NCI-H82 treated with DMSO at 0.1 percent for 48 hours (cell line): ENCODE measurements around the gene APAF1.
A peak's percentile ranks its signal among the peaks of the same experiment; 100 is the strongest.
"Not testable (repeated sequence)": the region's sequence is repeated elsewhere in the genome, so short reads cannot be mapped to it uniquely, and the experiment has no call there.

ENCODE experiments used
- DNase-seq: peaks from one replicate; lab custom pipeline; 2025; ENCODE audit not compliant: unreplicated experiment; lab: John Stamatoyannopoulos, UW

APAF1 gene

GRCh38 chr12:98644712-98645571 lies at the start of gene APAF1, which contains the start of gene IKBIP:
Gene APAF1, plus strand, starts transcription at chr12:98645290. Its CDS starts 3,070 bp downstream, at chr12:98648360.
Gene IKBIP, minus strand, starts transcription at chr12:98644788. Its CDS starts 87 bp downstream, at chr12:98644701.
- peak; percentile 89 for DNase-seq

DNA sequence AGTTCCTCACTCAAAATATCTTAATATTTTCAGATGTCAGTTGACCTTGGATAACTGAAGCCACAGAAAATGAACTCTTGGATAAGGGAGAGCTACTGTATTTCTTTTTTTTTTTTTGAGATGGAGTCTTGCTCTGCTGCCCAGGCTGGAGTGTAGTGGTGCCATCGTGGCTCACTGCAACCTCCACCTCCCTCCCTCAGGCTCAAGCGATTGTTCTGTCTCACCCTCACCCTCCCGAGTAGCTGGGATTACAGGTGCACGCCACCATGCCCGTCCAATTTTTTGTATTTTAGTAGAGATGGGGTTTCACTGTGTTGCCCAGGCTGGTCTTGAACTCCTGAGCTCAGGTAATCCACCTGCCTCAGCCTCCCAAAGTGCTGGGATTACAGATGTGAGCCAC lies 47.8 kb upstream of the APAF1 start:
- DNase-seq, result not testable (repeated sequence)

DNA sequence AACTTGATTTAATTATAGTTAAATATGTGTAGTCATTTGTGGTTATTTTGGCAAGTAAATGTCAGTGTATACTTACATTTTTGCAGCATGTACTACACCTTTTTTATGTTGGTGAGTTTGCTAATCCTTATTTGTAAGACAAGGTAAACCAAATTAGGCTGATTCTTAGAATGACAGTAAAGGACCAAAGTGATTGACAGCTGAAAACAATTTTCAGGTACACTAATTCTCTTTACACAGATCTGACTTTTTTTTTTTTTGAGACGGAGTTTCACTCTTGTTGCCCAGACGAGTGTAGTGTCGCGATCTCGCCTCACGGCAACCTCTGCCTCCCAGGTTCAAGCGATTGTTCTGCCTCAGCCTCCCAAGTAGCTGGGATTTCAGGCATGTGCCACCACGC lies 43.2 kb upstream of the APAF1 start:
- no peak for DNase-seq

DNA sequence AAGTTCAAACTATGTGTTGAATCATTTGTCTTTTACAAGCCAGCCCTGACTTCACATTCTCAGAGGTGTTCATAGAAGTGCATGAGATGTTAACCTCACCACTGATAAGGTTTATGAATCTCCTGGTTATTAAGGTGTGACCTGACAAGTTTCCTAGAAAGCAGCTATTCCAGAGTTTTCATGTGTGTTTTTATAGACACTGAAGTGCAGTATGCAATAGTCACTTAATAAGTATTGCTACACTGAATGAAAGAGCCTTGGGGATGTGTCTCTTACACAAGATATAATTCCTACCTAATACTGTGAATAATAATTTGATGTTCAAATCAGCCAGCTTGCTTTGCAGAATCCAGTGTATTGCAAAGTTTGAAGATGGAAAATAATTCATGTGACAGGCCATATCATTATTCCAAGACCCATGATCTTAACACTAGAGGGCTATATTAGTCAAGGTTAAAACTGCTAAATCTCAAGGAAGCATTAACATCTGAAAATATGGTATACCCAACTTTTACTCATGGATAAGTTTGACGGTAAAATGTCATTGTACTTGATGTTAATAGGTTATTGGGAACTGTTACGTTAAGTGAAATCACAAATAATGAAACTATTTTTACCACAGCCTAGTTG lies 38.6 kb upstream of the APAF1 start:
- no peak for DNase-seq

DNA sequence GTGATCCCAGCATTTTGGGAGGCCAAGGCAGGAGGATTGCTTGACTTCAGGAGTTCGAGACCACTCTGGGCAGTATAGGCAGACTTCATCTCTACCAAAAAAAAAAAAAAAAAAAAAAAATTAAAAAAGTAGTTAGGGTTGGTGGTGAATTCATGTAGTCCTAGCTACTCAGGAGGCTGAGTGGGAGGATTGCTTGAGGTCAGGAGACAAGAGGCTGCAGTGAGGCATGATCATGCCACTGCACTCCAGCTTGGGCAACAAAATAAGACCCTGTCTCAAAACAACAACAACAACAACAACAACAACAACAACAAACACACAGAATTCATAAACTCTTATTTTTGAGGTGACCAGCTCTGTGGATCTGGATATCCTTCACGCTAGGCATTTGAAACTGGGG lies 34.5 kb upstream of the APAF1 start:
- DNase-seq, result no peak

GRCh38 chr12:98612696-98613334 lies 32.3 kb upstream of the APAF1 start:
- no peak for DNase-seq

DNA sequence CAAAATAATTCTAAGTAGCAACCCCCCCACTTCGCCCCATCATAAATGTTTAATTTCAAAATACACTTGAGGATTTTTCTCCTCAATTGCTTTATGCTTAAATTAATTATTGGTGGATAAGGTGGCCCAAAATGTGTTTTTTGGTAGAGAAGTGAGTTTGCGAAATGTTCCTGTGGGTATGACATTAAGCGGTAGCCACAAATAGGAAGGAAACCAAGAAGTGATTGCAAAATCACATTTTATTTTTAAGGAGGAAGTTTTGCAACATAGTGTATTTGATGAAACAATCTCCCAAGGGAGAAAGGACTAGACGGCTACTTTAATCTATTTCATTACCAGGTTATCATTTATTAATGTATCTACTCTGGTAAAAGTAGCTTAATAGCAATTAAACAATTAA lies 26.1 kb upstream of the APAF1 start:
- no peak for DNase-seq

- DNase-seq, result no peak
Observed at GRCh38 chr12:98635657-98636323, 9.3 kb upstream of the APAF1 start.

GRCh38 chr12:98637068-98637467 lies 8.0 kb upstream of the APAF1 start:
- no peak for DNase-seq

DNA sequence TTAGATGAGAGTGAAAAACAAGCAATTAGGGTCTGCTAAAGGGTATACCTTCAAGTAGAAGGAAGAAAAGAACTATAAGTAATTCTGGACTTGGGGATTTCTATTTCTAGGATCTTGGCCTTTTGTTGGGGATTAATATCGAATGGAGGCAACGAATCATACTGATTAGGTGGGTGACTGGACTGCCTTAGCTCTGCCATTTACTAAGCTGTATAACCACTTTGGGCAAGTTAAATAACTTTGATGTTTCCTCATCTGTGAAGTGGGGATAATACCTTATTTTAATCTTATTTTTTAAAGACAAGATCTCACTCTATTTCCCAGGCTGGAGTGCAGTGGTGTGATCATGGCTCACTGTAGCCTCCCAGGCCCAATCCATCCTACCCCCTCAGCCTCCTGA lies 7.1 kb upstream of the APAF1 start:
- no peak for DNase-seq

DNA sequence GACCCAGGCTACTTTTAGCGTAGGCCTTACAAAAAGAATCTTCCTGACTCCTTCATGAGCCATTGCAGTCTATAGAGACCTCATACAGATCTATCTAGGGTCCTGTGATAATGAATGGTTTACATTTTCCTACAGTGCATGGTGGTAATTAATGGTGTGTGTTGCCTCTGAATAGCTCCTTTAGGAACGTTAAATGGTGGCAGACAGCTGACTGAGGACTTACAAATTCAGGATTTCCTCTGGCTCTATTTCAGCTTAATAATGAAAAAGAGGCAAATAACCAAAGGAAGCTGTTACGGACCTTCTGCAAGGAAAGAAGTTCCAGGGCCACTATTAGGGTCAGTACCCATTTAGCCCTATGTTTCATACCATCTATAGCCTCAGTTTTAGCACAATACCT lies 5.6 kb upstream of the APAF1 start:
- DNase-seq, result no peak

DNA sequence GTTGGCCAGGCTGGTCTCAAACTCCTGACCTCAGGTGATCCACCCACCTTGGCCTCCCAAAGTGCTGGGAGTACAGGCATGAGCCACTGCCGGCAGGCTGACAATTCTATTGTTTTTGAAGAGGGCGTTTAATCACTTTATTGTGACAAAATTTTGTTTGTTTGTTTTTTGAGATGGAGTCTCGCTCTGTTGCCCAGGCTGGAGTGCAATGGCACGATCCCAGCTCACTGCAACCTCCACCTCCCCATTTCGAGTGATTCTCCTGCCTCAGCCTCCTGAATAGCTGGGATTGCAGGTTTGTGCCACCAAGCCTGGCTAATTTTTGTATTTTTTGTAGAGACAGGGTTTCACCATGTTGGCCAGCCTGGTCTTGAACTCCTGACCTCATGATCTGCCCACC lies 2.3 kb upstream of the APAF1 start:
- DNase-seq, result not testable (repeated sequence)

GRCh38 chr12:98644433-98644711 lies 718 bp upstream of the APAF1 start:
- DNase-seq, result peak; percentile 73

- no peak for DNase-seq
Observed at GRCh38 chr12:98645572-98646067, 530 bp downstream of the APAF1 start.

DNA sequence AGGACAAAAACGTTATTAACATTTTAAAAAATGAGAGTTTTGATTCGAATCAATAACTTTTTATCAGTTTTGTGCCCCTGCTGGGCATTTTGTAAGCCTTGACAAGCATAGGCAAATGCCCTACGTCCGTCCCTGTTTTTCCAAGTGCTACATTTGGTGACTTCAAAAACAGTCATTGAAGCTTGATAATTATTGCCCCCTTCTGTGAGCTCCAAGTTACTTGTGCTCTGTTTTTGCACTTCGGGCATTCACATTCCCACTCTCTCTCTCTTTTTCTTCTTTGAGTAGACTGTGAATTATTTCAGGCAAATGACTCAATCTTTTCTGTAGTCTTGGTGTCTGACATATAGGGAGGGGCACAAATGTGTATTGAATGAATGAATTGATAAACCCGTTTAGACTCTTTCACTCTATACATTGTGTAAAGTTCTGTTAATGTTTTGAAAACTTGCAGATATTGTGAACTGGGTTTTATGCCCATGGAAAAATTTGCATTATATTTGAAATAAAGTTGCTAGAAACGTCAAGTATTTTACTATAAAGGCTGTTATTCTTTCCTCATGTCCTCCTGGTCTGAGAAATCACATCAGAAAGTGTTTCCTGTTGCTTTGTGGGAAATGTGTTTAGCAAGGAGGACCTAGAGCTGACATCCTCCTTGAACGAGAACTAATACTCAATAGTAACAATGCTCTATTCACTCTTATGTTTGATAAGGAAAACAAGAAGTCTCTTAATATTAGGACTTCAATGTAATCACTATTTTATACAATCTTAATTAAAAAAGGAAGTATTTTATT lies 1.4 kb downstream of the APAF1 start:
- DNase-seq, result no peak

GRCh38 chr12:98651328-98651727 lies 6.2 kb downstream of the APAF1 start:
- no peak for DNase-seq

GRCh38 chr12:98653866-98654493 lies 8.9 kb downstream of the APAF1 start:
- peak; percentile 42 for DNase-seq

DNA sequence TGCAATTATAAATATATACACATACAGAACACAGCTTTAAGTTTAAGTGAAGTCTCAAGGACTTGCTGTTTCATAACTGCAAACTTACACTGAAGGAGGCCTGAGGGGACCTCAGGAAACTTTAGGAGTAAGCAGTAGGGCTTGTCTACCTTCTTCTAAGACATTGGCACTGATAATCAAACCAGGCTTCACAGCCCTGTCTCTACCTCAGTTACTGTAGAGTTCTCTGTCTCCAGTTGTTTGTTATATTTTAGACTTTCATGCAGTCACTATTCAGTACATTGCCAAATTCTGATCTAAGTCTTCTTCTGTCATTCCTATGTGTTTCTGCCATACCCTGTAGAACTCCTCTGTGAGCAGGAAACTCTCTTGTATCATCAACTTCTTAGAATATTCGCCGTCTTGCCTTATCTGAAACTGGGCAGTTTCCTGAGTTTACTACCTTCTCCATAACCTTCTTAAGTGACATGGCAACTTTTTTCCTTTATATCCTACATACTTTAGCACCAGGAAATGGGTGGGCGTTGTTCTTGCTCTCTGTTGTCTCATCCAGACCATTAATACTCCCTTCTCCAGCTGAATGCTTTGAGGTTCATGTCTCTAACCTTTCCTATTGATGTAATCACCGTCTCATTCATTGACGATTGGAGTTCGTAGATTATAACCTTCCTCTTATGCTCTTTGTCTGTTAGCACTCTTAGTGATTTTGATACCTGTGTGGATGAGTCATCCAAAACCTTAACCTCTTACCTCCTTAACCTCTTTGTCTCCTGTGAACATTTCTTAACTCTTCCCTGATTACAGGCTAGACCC lies 11.4 kb downstream of the APAF1 start:
- DNase-seq, result no peak

DNA sequence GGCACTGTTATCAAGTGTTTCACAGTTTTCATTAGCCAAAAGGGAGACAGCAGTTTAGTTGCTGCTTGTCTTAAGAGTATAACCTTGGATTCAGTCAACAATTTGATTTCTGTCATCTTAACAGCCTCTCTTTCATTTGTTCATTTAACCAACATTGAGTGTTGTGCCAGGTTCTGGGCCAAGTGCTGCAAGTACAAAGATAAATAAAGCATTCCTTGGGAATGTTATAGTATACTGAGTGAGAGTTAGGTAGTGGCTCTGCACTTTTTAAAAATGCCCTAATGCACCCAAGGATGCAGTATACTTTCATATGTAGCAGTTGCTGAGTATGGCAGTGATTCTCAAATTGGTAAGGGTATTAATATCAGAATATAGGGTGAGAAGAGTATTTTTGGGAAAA lies 15.4 kb downstream of the APAF1 start:
- no peak for DNase-seq
